GM12892 (cell line): ENCODE measurements around the gene CCDC188.

Experiments
- DNase-seq: peaks from one replicate; pipeline ENCODE4 v3.0.0; 2011; ENCODE audit not compliant: insufficient read length
- FAIRE-seq: peaks from 2 replicates; lab custom pipeline; 2011; peaks lifted over from hg19 to GRCh38; lab: Jason Lieb, UNC
- POLR2A ChIP-seq: IDR thresholded peaks from 2 replicates; pipeline ENCODE4 v1.6.1; 2011; ENCODE audit warnings: low read depth, low read length, control low read depth
- POLR2AphosphoS5 ChIP-seq: IDR thresholded peaks from 2 replicates; pipeline ENCODE4 v1.6.1; 2011; ENCODE audit warnings: low read depth, low read length, control low read depth
- TAF1 ChIP-seq: IDR thresholded peaks from 2 replicates; pipeline ENCODE4 v1.6.1; 2011; ENCODE audit warnings: low read depth, mild to moderate bottlenecking, control low read depth, low read length, borderline replicate concordance

The CCDC188 gene

DNA sequence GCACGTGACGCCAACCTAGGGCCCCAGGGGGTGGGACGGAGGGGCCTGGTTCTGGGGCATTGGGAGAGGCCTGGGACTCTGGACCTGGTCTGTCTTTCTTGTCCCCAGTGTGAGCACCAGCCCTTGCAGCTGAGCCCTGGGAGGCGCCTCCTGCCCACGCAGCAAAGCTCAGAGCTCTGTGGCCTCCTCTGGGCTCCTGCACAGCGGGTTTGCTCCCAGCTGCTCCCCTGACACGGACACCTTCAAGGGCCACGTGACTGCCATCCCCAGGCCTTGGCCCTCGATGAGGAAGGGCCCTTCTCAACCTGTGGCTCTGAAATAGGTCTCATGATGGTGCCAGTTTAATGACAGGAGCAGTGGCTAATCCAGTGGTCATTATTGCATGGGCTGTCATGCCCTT is 31.5 kb upstream of the CCDC188 start:
- FAIRE-seq (no peak), DNase-seq (no peak)
- TF ChIP-seq POLR2AphosphoS5 (no peak), POLR2A (no peak), TAF1 (no peak)

DNA sequence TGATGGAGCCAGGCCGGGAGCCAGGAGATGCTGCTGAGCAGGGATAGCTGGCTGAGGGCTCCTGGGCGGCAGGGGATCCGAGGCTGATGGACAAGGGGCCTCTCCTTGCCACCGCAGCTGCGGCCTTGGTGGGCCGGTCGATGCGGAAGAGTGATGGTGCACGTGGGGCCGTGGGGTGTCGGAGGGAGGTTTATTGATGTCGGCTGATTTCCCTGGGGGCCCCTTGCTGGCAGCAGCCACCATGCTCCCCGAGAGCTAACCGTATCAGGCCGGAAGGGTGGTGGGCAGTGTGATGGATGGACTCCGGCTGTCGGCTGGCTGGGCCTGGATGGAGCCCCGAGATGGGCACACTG is 31.0 kb upstream of the CCDC188 start:
- FAIRE-seq (no peak), DNase-seq (no peak)
- TF ChIP-seq POLR2AphosphoS5 (no peak), POLR2A (no peak), TAF1 (no peak)

GRCh38 chr22:20181194-20181883 is 30.5 kb upstream of the CCDC188 start:
- FAIRE-seq (no peak), DNase-seq (no peak)
- TF ChIP-seq POLR2A: no peak
- no peak for TF ChIP-seq POLR2AphosphoS5
- TF ChIP-seq TAF1: no peak

GRCh38 chr22:20180640-20181039 is 29.8 kb upstream of the CCDC188 start:
- DNase-seq (no peak), FAIRE-seq (no peak)
- 0 out of 2 replicates have a peak, but pooled peaks have one; percentile 17 for TF ChIP-seq TAF1
- no peak for TF ChIP-seq POLR2A
- no peak for TF ChIP-seq POLR2AphosphoS5

DNA sequence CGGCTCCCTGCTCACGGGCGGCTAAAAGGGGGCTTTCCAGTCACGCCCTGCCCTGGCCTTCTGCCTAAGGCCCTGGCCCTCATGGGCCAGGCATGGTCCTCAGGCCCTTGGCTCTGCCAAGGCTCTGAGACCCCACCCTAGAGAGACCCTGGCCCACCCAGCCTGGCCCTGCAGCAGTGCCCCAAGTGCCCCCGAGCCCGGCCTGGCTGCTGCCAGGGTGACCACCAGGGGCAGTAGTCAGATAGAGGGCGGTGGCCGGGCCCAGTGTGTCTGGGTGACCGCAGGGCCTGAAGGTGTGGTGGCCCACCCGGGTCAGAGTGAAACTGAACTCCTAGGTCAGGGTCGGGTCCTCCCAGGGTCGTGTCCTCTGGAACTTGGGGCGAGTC is 29.4 kb upstream of the CCDC188 start:
- DNase-seq (no peak), FAIRE-seq (no peak)
- TF ChIP-seq POLR2AphosphoS5 (no peak), POLR2A (no peak), TAF1 (no peak)

DNA sequence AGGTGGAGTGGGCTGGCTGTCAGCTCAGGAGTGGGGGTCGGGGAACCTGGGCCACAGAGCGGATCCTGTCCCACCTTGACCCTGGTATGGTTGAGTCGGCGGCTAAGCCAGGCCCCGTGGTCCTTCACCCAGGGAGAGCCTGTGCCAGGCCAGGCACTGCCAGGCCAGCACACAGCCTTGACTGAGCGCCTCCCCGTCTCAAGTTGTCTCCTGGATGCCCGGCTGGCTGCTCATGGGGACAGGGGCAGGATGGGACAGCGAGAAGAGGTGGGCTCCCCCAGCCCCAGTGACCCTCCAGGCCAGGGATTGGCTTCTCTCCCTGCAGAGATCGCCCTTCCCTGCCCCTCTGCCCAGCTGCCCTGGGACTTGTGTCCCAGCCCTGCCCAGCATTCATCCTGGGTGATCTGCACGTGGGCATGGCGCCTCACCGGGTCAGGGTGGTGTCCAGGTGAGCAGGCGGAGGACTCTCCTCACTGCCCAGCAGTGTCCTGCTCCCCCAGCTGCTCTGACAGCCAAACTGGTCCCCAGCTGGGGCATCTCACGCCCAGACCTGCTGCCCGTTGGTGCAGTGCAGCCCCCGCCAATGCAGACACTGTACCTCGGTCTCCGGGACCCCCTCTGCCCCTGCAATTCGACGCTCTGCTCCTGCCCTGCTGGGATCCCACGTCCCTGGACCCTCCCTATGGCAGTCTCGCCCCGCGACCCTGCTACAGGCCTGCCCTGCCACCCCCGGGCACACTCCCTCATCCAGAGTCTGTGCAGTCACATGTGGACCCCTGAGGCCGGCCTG is 28.8 kb upstream of the CCDC188 start:
- TF ChIP-seq POLR2AphosphoS5 (no peak), POLR2A (no peak), TAF1 (no peak)
- DNase-seq (no peak), FAIRE-seq (no peak)

GRCh38 chr22:20178915-20179227 is 28.0 kb upstream of the CCDC188 start:
- TF ChIP-seq POLR2A (no peak), TAF1 (no peak), POLR2AphosphoS5 (no peak)
- FAIRE-seq (no peak), DNase-seq (no peak)

- DNase-seq: no peak
- TF ChIP-seq POLR2AphosphoS5 (no peak), TAF1 (no peak), POLR2A (no peak)
- no peak for FAIRE-seq
Observed at GRCh38 chr22:20178075-20178914, 27.4 kb upstream of the CCDC188 start.

DNA sequence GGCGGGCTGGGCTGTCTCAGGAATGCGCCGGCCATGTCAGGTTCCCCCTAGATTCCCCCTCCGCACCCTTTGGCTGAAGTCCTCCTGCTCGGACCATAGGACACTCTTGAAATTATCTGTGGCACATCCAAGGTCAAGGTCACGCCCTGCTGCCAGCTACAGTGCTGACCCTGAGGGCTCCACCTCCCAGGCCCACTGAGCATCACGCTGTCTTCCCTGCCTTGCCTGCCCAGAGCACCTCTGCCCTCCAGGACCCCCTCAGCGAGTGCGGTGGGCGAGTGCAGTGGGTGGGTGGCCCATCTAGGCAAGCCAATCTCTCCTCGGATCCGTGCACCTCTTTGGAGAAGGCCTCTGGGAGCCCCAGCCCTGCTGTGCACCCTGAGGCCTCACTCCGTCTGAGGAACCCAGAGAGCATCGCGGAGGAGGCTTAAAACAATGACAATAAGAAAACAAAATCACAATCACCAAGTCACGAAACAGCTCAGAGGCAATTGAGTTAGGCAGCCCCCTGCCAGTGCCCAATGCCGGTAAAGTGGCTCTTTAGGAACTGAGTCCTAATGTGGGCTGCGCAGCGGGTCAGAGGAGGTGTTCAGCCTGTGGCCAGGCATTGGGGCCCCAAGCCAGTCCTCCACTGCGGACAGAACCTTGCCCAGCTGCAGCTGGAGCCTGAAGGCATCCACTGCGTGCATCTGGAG is 26.5 kb upstream of the CCDC188 start:
- FAIRE-seq: no peak
- no peak for TF ChIP-seq POLR2AphosphoS5
- no peak for TF ChIP-seq POLR2A
- no peak for TF ChIP-seq TAF1
- no peak for DNase-seq

- no peak for DNase-seq
- no peak for FAIRE-seq
- TF ChIP-seq TAF1 (no peak), POLR2A (no peak), POLR2AphosphoS5 (no peak)
Observed at GRCh38 chr22:20176421-20177085, 25.7 kb upstream of the CCDC188 start.

GRCh38 chr22:20175597-20175900 is 24.7 kb upstream of the CCDC188 start:
- FAIRE-seq: no peak
- DNase-seq: no peak
- TF ChIP-seq TAF1 (no peak), POLR2A (no peak), POLR2AphosphoS5 (no peak)
